ENCODE measurements around the gene IFI27L1.

DNA sequence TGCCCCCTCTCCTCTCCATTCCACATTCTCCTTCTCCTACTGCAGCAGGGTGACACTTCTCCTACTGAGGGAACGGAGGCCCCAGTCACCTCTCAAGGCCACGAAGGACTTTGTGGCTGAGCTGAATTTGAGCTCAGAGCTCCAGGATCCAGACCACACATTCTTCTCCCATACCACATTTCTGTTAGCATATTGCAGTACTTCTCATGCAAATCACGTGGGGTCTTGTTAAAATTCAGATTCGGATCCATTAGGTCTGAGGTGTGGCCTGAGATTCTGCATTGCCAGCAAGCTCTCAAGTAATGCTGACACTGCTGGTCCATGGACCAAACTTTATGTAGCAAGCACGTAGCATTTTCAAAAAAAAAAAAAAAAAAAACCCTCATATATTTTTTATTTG is 57.9 kb downstream of the IFI27L1 start:
- TF ChIP-seq, protein P1, sequence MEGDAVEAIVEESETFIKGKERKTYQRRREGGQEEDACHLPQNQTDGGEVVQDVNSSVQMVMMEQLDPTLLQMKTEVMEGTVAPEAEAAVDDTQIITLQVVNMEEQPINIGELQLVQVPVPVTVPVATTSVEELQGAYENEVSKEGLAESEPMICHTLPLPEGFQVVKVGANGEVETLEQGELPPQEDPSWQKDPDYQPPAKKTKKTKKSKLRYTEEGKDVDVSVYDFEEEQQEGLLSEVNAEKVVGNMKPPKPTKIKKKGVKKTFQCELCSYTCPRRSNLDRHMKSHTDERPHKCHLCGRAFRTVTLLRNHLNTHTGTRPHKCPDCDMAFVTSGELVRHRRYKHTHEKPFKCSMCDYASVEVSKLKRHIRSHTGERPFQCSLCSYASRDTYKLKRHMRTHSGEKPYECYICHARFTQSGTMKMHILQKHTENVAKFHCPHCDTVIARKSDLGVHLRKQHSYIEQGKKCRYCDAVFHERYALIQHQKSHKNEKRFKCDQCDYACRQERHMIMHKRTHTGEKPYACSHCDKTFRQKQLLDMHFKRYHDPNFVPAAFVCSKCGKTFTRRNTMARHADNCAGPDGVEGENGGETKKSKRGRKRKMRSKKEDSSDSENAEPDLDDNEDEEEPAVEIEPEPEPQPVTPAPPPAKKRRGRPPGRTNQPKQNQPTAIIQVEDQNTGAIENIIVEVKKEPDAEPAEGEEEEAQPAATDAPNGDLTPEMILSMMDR (IDR thresholded peaks at IDR 0.05): no peak
- no peak for TF ChIP-seq POLR2AphosphoS5 (IDR thresholded peaks at IDR 0.05)
